Neuronal stem cell (in vitro differentiated cells): Measurements from ENCODE around the gene MYDGF.

Source experiments
- DNase-seq: peaks from one replicate; pipeline ENCODE4 v3.0.0-alpha.2; 2013; ENCODE audit warnings: low spot score
- H2AFZ ChIP-seq: one replicate; pipeline ENCODE4 v1.6.1; 2013; ENCODE audit warnings: mild to moderate bottlenecking, low read length, inconsistent platforms
- H2AK5ac ChIP-seq: 2 replicates; pipeline ENCODE4 v1.6.1; 2013; ENCODE audit warnings: low read depth, mild to moderate bottlenecking, inconsistent platforms, low read length, moderate library complexity, mixed read lengths
- H2BK120ac ChIP-seq: 2 replicates; pipeline ENCODE4 v1.6.1; 2013; ENCODE audit warnings: low read depth, mild to moderate bottlenecking, inconsistent platforms, low read length, moderate library complexity, mixed read lengths
- H2BK12ac ChIP-seq: one replicate; pipeline ENCODE4 v1.6.1; 2013; ENCODE audit warnings: low read length, inconsistent platforms
- H2BK15ac ChIP-seq: 2 replicates; pipeline ENCODE4 v1.6.1; 2013; ENCODE audit warnings: mild to moderate bottlenecking, low read length, inconsistent platforms, mixed read lengths
- H2BK5ac ChIP-seq: one replicate; pipeline ENCODE4 v1.6.1; 2013; ENCODE audit warnings: inconsistent platforms, mild to moderate bottlenecking, low read length, moderate library complexity
- H3K14ac ChIP-seq: one replicate; pipeline ENCODE4 v1.6.1; 2013; ENCODE audit warnings: low read length, inconsistent platforms
- H3K18ac ChIP-seq: 2 replicates; pipeline ENCODE4 v1.6.1; 2013; ENCODE audit warnings: low read length, inconsistent platforms
- H3K23ac ChIP-seq: 2 replicates; pipeline ENCODE4 v1.6.1; 2013; ENCODE audit warnings: low read depth, mild to moderate bottlenecking, mixed read lengths, low read length, inconsistent platforms; ENCODE audit not compliant: poor library complexity
- H3K27ac ChIP-seq: replicated peaks from 3 replicates; pipeline ENCODE4 v1.5.1; 2013; ENCODE audit warnings: low read length, inconsistent platforms
- H3K27me3 ChIP-seq, 3 experiments: 2 replicates each; pipeline ENCODE4 v1.6.1; 2013; ENCODE audit warnings: low read length in 3 of 3, mild to moderate bottlenecking in 2 of 3, inconsistent platforms in 1 of 3, low read depth in 1 of 3, mixed read lengths in 1 of 3, moderate library complexity in 1 of 3; ENCODE audit not compliant: control insufficient read depth in 3 of 3, insufficient read depth in 3 of 3
- H3K36me3 ChIP-seq, 2 donors: replicated peaks in 1 of 2; 2 replicates each; pipeline ENCODE4 v1.6.1; 2013; ENCODE audit warnings: low read length in 2 of 2; ENCODE audit not compliant: control insufficient read depth in 2 of 2, insufficient read depth in 2 of 2
- H3K4ac ChIP-seq: 2 replicates; pipeline ENCODE4 v1.6.1; 2013; ENCODE audit warnings: inconsistent platforms, mild to moderate bottlenecking, low read length, moderate library complexity
- H3K4me1 ChIP-seq, 2 donors: 1 replicate in 1 of 2; 2 replicates in 1 of 2; pipeline ENCODE4 v1.6.1; 2013; ENCODE audit warnings: low read length in 2 of 2, low read depth in 1 of 2; ENCODE audit not compliant: control insufficient read depth in 2 of 2, insufficient read depth in 1 of 2
- H3K4me2 ChIP-seq: one replicate; pipeline ENCODE4 v1.6.1; 2013; ENCODE audit warnings: mild to moderate bottlenecking, low read length, inconsistent platforms; ENCODE audit not compliant: insufficient read depth, poor library complexity, severe bottlenecking
- H3K4me3 ChIP-seq, 2 donors: 2 replicates each; pipeline ENCODE4 v1.5.1; 2013; ENCODE audit warnings: low read length in 2 of 2, mild to moderate bottlenecking in 2 of 2, inconsistent platforms in 1 of 2, moderate library complexity in 1 of 2
- H3K79me1 ChIP-seq: one replicate; pipeline ENCODE4 v1.6.1; 2013; ENCODE audit warnings: low read depth, mild to moderate bottlenecking, inconsistent platforms, low read length, moderate library complexity
- H3K9ac ChIP-seq: one replicate; pipeline ENCODE4 v1.6.1; 2013; ENCODE audit warnings: mild to moderate bottlenecking, low read depth, low read length, inconsistent platforms; ENCODE audit not compliant: poor library complexity
- H3K9me3 ChIP-seq, 2 donors: replicated peaks in 1 of 2; 2 replicates each; pipeline versions ENCODE3 to v1.6.1; 2013; ENCODE audit warnings: low read length in 2 of 2, mild to moderate bottlenecking in 2 of 2, inconsistent platforms in 1 of 2, low read depth in 1 of 2, mixed read lengths in 1 of 2, moderate library complexity in 1 of 2; ENCODE audit not compliant: control insufficient read depth in 2 of 2, insufficient read depth in 1 of 2
- H4K8ac ChIP-seq: one replicate; pipeline ENCODE4 v1.6.1; 2013; ENCODE audit warnings: low read depth, mild to moderate bottlenecking, inconsistent platforms, low read length, moderate library complexity
- H4K91ac ChIP-seq: one replicate; pipeline ENCODE4 v1.6.1; 2013; ENCODE audit warnings: low read length, low read depth, mild to moderate bottlenecking, inconsistent platforms; ENCODE audit not compliant: poor library complexity
- WGBS, 2 donors: extraction: QIAGEN DNeasy Blood & Tissue Kit; methylation state at CpG; one replicate each; pipeline ENCODE4 v1.1.7; 2013; ENCODE audit warnings: missing lambda C conversion rate in 2 of 2, mixed read lengths in 1 of 2; ENCODE audit not compliant: insufficient read length in 2 of 2, insufficient replicate concordance in 1 of 2; ENCODE audit errors: extremely low coverage in 2 of 2; 5-methylcytosine and 5-hydroxymethylcytosine counted together

Gene MYDGF

DNA sequence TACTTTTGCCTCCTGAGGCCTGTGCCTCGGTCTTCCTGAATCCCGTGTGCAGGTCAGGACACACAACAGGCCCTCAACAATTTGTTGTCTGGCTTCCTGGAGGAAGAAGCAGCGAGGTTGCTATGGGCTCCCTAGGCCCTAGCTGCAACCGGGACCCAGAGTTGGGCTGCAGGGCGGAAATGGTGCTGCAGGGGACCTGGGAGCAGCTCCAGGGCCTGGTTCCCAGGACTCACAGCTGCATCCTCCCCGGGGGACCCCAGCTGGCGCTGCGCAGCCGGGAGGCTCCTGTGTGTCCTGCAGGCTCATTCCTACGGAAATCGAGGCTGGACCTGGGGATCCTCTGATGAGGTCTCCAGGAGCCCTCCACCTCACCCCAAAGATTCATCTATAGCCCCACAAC is 31.8 kb downstream of the MYDGF start:
- Histone ChIP-seq H4K91ac (no peak overlapping the region), H3K18ac (no peak overlapping the region), H2AFZ (no peak overlapping the region), H3K27ac (no peak overlapping the region), H2AK5ac (peak overlapping the region; percentile 88), H2BK12ac (no peak overlapping the region), H3K4ac (no peak overlapping the region), H4K8ac (no peak overlapping the region), H3K23ac (no peak overlapping the region), H2BK5ac (no peak overlapping the region), H3K14ac (no peak overlapping the region), H3K9ac (no peak overlapping the region), H3K4me1 (peaks cover 6 to 12% of the 10 kb centered on the region in 2 donors), H3K4me2 (no peak overlapping the region), H2BK15ac (no peak overlapping the region), H3K4me3 (no peak overlapping the region), H3K9me3 (no peaks in the 10 kb centered on the region), H3K36me3 (no peaks in the 10 kb centered on the region), H3K27me3 (peaks cover 0 to 8% (median 8%) of the 10 kb centered on the region in 3 experiments), H3K79me1 (no peaks in the 10 kb centered on the region), H2BK120ac (peak overlapping the region; percentile 65)
- no CpG with 5 or more reads among the region's 11 CpGs for WGBS, 2 donors
- no peak for DNase-seq

DNA sequence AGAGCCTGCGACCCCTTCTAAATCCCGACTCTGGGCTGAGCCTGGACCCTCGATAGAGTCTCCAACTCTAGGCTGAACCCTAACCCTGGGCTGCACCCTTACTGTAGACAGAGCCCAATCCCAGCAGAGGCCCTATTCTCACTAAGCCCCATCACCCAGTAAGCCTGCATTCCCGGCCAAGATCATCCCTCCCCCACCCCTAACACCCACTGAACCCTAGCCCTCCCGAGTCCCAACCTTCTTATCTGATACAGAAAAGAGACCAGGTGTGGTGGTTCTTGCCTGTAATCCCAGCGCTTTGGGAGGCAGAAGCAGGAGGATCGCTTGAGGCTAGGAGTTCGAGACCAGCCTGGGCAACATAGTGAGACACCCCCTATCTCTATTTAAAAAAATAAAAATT is 33.4 kb downstream of the MYDGF start:
- Histone ChIP-seq H3K27me3 (peaks cover 0 to 8% (median 8%) of the 10 kb centered on the region in 3 experiments), H4K91ac (no peak overlapping the region), H3K4ac (no peak overlapping the region), H3K9me3 (no peaks in the 10 kb centered on the region), H3K4me2 (no peak overlapping the region), H2BK5ac (no peak overlapping the region), H2BK120ac (no peak overlapping the region), H3K18ac (no peak overlapping the region), H2BK15ac (no peak overlapping the region), H4K8ac (no peak overlapping the region), H2AFZ (peak overlapping the region; percentile 98), H3K27ac (no peak overlapping the region), H3K4me1 (peaks cover 6 to 12% of the 10 kb centered on the region in 2 donors), H3K4me3 (no peak overlapping the region), H3K9ac (no peak overlapping the region), H3K23ac (no peak overlapping the region), H2BK12ac (no peak overlapping the region), H3K14ac (no peak overlapping the region), H3K79me1 (no peaks in the 10 kb centered on the region), H2AK5ac (no peak overlapping the region), H3K36me3 (no peaks in the 10 kb centered on the region)
- no peak for DNase-seq
- no CpG with 5 or more reads among the region's 8 CpGs for WGBS, 2 donors

DNA sequence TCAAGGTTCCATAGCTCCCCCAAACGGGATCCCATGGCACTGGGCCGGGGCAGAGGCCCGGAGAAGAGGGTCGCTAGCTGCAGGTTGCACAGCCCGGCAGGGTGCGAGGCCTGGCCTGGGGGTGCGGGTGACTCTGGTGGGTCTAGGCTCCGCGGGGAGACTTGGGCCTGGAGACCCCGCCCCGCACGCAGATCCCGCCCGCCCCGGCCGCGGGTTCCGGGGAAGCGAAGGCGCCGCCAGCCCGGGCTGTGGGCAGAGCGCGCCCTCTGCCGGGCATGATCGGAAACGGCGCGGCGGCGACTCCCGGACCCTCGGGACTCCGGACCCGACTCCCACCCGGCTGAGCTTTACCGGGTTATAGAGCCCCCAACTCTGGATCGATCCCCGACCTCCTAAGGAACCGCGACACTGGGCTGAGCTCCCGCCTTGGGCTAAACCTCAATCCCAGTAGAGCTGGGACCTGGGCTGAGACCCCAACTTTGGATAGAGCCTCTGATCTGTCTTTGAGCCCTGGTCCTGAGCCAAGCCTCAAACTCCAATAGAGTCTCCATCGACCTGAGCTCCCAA is 33.9 kb downstream of the MYDGF start:
- Histone ChIP-seq H3K27me3 (peaks cover 0 to 8% (median 8%) of the 10 kb centered on the region in 3 experiments), H3K36me3 (no peaks in the 10 kb centered on the region), H2BK15ac (peak overlapping the region; percentile 100), H3K4me1 (peaks cover 6 to 12% of the 10 kb centered on the region in 2 donors), H3K4me2 (peak overlapping the region; percentile 95), H2AFZ (peak overlapping the region; percentile 98), H3K23ac (no peak overlapping the region), H3K79me1 (no peaks in the 10 kb centered on the region), H3K4me3 (peak overlapping the region; percentile 45 to 74), H2BK120ac (peak overlapping the region; percentile 41), H2BK5ac (peak overlapping the region; percentile 57), H2AK5ac (peak overlapping the region; percentile 83), H4K91ac (peak overlapping the region; percentile 46), H3K9me3 (no peaks in the 10 kb centered on the region), H3K14ac (no peak overlapping the region), H3K9ac (no peak overlapping the region), H3K27ac (no peak overlapping the region), H2BK12ac (peak overlapping the region; percentile 75), H3K4ac (peak overlapping the region; percentile 40), H4K8ac (peak overlapping the region; percentile 55), H3K18ac (peak overlapping the region; percentile 98)
- peak; percentile 78 for DNase-seq
- no CpG with 5 or more reads among the region's 43 CpGs for WGBS, 2 donors

DNA sequence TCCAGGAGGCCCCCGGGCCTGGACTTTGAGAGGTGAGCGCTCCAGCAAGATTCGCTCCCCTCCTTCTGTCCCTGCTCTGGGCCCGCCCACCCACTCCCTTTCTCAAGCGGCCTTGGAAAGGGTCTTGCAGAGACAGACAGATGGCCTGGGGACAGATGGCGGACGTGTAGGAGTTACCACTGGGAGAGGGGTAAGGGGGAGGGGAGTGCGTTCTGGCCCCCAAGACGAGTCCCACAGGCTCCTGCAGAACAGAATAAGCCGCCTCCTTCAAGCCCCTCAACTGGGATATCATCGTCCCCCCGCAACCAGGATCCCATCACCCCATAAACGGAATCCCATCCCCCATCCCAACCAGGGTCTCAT is 34.4 kb downstream of the MYDGF start:
- Histone ChIP-seq H3K36me3 (no peaks in the 10 kb centered on the region), H2BK120ac (peak overlapping the region; percentile 41), H3K4me3 (peak overlapping the region; percentile 45 to 74), H4K91ac (peak overlapping the region; percentile 46), H3K14ac (no peak overlapping the region), H2BK12ac (no peak overlapping the region), H3K4me1 (peaks cover 6 to 12% of the 10 kb centered on the region in 2 donors), H3K4me2 (peak overlapping the region; percentile 95), H2BK15ac (peak overlapping the region; percentile 100), H3K79me1 (no peaks in the 10 kb centered on the region), H3K23ac (no peak overlapping the region), H3K4ac (peak overlapping the region; percentile 40), H2AFZ (peak overlapping the region; percentile 98), H3K9me3 (no peaks in the 10 kb centered on the region), H3K9ac (no peak overlapping the region), H4K8ac (peak overlapping the region; percentile 55), H3K18ac (peak overlapping the region; percentile 98), H2BK5ac (peak overlapping the region; percentile 57), H2AK5ac (peak overlapping the region; percentile 83), H3K27ac (no peak overlapping the region), H3K27me3 (peaks cover 0 to 8% (median 8%) of the 10 kb centered on the region in 3 experiments)
- no peak for DNase-seq
- no CpG with 5 or more reads among the region's 13 CpGs for WGBS, 2 donors
